GM06990 (cell line): ENCODE data around the gene STXBP1.

Source experiments
- DNase-seq: peaks from one replicate; pipeline ENCODE4 v3.0.0-alpha.2; 2011; ENCODE audit not compliant: insufficient read length; ENCODE audit errors: extremely low read depth
- H3K27me3 ChIP-seq: replicated peaks from 2 replicates; pipeline ENCODE4 v1.6.0; 2011; ENCODE audit warnings: low read length; ENCODE audit not compliant: control insufficient read depth, insufficient read depth
- H3K36me3 ChIP-seq: 2 replicates; pipeline ENCODE4 v1.5.1; 2011; ENCODE audit warnings: low read length; ENCODE audit not compliant: control insufficient read depth, insufficient read depth
- H3K4me3 ChIP-seq: replicated peaks from 2 replicates; pipeline ENCODE4 v1.5.1; 2011; ENCODE audit warnings: low read depth, mild to moderate bottlenecking, control low read depth, low read length
- TF ChIP-seq, protein P1 (sequence below): IDR thresholded peaks from 2 replicates; pipeline ENCODE4 v1.5.1; 2011; ENCODE audit warnings: low read length, control low read depth, mild to moderate bottlenecking, inconsistent platforms; ENCODE audit not compliant: insufficient read depth, poor library complexity, severe bottlenecking

Gene STXBP1

GRCh38 chr9:127629468-127630081, 17.5 kb downstream of the STXBP1 start:
- Histone ChIP-seq H3K27me3 (no peaks in the 10 kb centered on the region; the same call in 1 of the 2 replicates), H3K36me3 (no peaks in the 10 kb centered on the region), H3K4me3 (no peak overlapping the region)
- TF ChIP-seq, protein P1, sequence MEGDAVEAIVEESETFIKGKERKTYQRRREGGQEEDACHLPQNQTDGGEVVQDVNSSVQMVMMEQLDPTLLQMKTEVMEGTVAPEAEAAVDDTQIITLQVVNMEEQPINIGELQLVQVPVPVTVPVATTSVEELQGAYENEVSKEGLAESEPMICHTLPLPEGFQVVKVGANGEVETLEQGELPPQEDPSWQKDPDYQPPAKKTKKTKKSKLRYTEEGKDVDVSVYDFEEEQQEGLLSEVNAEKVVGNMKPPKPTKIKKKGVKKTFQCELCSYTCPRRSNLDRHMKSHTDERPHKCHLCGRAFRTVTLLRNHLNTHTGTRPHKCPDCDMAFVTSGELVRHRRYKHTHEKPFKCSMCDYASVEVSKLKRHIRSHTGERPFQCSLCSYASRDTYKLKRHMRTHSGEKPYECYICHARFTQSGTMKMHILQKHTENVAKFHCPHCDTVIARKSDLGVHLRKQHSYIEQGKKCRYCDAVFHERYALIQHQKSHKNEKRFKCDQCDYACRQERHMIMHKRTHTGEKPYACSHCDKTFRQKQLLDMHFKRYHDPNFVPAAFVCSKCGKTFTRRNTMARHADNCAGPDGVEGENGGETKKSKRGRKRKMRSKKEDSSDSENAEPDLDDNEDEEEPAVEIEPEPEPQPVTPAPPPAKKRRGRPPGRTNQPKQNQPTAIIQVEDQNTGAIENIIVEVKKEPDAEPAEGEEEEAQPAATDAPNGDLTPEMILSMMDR = peak; percentile 14
- no peak for DNase-seq

DNA sequence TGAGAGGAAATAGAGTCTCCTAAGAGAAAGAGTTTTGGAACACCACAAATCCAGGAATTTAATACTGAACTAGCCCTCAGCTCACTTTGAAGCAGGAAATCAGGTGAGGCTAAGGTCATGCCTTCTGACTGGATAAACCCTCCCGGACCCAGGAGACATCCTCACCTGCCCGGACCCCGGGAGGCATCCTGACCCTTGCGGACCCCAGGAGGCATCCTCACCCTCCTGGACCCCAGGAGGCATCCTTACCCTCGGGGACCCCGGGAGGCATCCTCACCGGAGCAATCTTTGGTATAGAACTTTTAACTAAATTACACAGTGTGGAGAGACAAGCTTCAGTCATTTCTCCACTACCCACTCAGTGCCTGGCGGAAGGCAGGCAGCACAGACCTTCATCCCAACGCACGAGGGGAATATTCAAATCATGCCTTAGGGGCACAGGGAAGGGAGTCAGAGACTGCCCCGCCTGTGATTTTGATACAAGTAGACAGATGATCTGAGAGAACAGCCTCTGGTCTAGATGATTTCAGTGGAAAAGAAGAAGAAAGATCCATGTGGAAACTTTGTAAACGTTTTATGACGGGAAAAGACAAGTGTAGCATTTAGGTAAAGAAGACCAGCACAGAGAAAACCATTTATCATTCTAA, 21.3 kb downstream of the STXBP1 start:
- DNase-seq = no peak
- TF ChIP-seq, protein P1 = no peak
- no peaks in the 10 kb centered on the region for H3K36me3 ChIP-seq
- H3K4me3 ChIP-seq = no peak overlapping the region
- H3K27me3 ChIP-seq = no peaks in the 10 kb centered on the region; the same call in 1 of the 2 replicates

- no peaks in the 10 kb centered on the region for H3K36me3 ChIP-seq
- H3K27me3 ChIP-seq = no peaks in the 10 kb centered on the region
- TF ChIP-seq, protein P1 = no peak
- DNase-seq = no peak
- H3K4me3 ChIP-seq = no peak overlapping the region
Measured at GRCh38 chr9:127634021-127634420, 21.9 kb downstream of the STXBP1 start.

DNA sequence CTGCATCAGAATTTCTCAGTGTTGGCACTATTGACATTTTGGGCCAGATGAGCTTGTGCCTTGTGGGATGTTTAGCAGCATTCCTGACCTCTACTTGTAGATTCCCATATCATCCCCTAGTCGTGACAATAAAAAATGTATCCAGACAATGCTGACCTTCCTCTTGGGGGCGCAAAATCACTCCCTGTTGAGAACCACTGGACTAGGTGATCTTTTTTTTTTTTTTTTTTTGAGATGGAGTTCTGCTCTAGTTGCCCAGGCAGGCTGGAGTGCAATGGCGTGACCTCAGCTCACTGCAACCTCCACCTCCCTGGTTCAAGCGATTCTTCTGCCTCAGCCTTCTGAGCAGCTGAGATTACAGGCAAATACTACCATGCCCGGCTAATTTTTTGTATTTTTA, 22.6 kb downstream of the STXBP1 start:
- no peak for DNase-seq
- no peaks in the 10 kb centered on the region for H3K36me3 ChIP-seq
- TF ChIP-seq, protein P1 = no peak
- no peak overlapping the region for H3K4me3 ChIP-seq
- H3K27me3 ChIP-seq = no peaks in the 10 kb centered on the region

DNA sequence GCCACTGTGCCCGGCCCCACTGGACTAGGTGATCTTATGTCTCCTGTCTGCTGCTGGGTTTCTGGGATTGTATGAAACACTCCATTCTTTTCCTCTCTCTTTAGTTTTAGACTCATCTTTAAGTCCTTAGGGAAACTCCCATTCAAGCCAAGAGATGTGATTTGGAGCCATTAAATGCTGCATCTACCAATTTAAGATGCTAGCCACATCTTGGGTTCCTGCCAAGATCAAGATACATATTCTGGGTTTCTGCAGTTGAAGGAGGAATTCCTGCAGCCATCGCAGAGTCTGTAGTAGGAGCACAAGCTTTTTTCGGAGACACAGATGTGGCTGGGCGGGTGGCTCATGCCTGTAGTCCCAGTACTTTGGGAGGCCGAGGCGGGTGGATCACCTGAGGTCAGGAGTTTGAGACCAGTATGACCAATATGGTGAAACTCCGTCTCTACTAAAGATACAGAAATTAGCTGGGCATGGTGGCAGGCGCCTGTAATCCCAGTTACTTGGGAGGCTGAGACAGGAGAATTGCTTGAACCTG, 23.2 kb downstream of the STXBP1 start:
- Histone ChIP-seq H3K36me3 (no peaks in the 10 kb centered on the region), H3K27me3 (no peaks in the 10 kb centered on the region), H3K4me3 (no peak overlapping the region)
- no peak for DNase-seq
- TF ChIP-seq, protein P1 = no peak
